GM06990 (cell line): ENCODE data around the gene TMIGD1.

Experiments
- DNase-seq: peaks from one replicate; pipeline ENCODE4 v3.0.0-alpha.2; 2011; ENCODE audit not compliant: insufficient read length; ENCODE audit errors: extremely low read depth
- H3K27me3 ChIP-seq: replicated peaks from 2 replicates; pipeline ENCODE4 v1.6.0; 2011; ENCODE audit warnings: low read length; ENCODE audit not compliant: control insufficient read depth, insufficient read depth
- H3K36me3 ChIP-seq: 2 replicates; pipeline ENCODE4 v1.5.1; 2011; ENCODE audit warnings: low read length; ENCODE audit not compliant: control insufficient read depth, insufficient read depth
- H3K4me3 ChIP-seq: replicated peaks from 2 replicates; pipeline ENCODE4 v1.5.1; 2011; ENCODE audit warnings: low read depth, mild to moderate bottlenecking, control low read depth, low read length
- TF ChIP-seq, protein P1 (sequence below): IDR thresholded peaks from 2 replicates; pipeline ENCODE4 v1.5.1; 2011; ENCODE audit warnings: low read length, control low read depth, mild to moderate bottlenecking, inconsistent platforms; ENCODE audit not compliant: insufficient read depth, poor library complexity, severe bottlenecking

TMIGD1 gene

DNA sequence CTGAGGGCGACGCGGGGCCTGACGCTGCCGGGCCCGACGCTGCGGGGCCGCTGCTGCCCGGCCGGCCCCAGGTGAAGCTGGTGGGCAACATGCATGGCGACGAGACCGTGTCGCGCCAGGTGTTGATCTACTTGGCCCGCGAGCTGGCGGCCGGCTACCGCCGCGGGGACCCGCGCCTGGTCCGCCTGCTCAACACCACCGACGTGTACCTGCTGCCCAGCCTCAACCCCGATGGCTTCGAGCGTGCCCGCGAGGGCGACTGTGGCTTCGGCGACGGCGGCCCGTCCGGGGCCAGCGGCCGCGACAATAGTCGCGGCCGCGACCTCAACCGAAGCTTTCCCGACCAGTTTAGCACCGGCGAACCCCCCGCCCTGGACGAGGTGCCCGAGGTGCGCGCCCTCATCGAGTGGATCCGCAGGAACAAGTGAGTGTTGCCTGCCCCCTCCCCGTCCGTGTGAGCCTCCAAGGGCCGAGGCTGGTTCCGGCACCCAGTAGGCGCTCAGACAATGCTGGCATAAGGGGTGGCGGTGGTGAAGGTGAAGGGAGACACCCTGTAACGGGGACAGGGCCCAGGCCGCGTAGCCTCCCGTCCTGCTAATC is 45.5 kb upstream of the TMIGD1 start:
- TF ChIP-seq, protein P1, sequence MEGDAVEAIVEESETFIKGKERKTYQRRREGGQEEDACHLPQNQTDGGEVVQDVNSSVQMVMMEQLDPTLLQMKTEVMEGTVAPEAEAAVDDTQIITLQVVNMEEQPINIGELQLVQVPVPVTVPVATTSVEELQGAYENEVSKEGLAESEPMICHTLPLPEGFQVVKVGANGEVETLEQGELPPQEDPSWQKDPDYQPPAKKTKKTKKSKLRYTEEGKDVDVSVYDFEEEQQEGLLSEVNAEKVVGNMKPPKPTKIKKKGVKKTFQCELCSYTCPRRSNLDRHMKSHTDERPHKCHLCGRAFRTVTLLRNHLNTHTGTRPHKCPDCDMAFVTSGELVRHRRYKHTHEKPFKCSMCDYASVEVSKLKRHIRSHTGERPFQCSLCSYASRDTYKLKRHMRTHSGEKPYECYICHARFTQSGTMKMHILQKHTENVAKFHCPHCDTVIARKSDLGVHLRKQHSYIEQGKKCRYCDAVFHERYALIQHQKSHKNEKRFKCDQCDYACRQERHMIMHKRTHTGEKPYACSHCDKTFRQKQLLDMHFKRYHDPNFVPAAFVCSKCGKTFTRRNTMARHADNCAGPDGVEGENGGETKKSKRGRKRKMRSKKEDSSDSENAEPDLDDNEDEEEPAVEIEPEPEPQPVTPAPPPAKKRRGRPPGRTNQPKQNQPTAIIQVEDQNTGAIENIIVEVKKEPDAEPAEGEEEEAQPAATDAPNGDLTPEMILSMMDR: no peak
- no peak for DNase-seq
- Histone ChIP-seq H3K27me3 (no peaks in the 10 kb centered on the region), H3K4me3 (peak overlapping the region; percentile 75), H3K36me3 (no peaks in the 10 kb centered on the region)

DNA sequence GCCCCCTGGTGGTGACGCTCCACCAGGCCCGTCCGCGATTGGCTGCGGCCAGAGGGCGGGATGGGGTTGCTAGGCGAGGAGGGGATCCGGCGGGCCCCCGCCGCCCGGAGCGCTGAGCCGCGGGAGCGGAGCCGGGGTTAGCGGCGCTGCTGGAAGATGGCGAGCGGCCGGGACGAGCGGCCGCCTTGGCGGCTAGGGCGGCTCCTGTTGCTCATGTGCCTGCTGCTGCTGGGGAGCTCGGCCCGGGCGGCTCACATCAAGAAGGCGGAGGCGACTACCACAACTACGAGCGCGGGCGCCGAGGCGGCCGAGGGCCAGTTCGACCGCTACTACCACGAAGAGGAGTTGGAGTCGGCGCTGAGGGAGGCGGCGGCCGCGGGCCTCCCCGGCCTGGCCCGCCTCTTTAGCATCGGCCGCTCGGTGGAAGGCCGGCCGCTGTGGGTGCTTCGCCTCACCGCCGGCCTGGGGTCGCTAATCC is 45.0 kb upstream of the TMIGD1 start, which contains the start of gene CPD:
Gene CPD, plus strand, starts transcription at position 103 of the 478 bp plus-strand sequence. Its CDS starts 54 bp downstream, at position 157.
- Histone ChIP-seq H3K27me3 (no peaks in the 10 kb centered on the region), H3K36me3 (no peaks in the 10 kb centered on the region), H3K4me3 (peak within 1 kb of the TSS; percentile 75)
- TF ChIP-seq, protein P1: no peak
- DNase-seq: peak; percentile 96

DNA sequence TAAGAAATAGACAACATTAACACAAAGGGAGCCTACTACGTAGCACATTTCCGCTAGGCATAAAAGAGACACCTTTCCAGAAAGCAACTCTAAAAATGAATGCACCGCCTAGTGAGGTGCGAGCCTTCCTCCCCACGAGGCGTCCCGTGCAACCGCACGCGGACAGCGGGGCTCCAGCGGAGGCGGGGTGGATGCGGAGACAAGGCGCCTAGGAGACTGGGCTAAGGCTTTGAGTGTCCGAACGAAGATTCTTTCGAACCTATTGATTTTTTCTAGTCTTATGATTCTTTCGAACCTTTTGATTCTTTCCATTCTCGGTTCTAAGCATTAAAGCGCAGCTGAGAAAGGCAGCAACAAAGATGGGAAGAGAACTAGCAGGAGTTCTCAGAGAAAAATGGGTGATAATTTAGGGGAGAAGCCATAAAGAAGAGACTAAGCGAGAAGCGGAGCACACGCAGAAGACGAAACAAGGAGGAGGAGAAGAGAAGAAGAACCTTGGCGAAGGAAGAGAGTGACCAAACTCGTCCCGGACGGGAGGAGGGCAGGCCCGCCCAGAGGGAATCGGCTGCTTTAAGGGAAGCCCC is 44.5 kb upstream of the TMIGD1 start:
- no peaks in the 10 kb centered on the region for H3K27me3 ChIP-seq
- H3K36me3 ChIP-seq: no peaks in the 10 kb centered on the region
- DNase-seq: peak; percentile 68
- TF ChIP-seq, protein P1: no peak
- peak overlapping the region; percentile 59 for H3K4me3 ChIP-seq

DNA sequence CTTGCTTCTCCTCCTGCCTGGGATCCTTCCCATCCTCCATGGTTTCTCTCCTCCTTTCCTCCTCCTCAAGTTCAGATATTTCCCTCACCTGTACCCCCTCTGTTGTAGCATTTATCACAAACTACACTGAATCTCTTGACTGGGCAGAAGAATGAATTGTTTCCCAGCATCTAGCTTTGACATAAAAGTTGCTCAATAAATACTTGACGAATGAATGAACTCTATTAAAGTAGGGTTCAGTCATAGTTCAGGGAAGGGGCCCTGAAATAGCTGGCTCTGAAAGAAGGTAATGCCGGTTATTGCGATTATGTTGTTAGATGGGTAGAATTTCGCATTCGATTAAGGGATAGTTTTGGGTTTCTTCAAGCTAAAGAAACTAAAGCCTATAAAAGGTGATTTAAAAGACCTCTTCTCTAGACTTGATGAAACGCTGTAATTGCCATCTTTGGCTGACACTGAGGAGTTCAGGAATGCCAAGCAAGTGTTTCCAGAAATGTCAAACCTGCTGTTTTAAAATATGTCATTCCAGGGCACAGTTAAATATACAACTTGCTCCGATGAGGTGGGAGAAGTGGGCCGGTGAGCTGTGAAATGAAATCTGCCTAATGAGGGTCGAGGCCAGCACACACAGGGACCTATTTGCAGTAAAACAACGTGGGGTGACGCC is 43.9 kb upstream of the TMIGD1 start:
- TF ChIP-seq, protein P1: no peak
- Histone ChIP-seq H3K36me3 (no peaks in the 10 kb centered on the region), H3K4me3 (no peak overlapping the region; the same call in 1 of the 2 replicates), H3K27me3 (no peaks in the 10 kb centered on the region)
- DNase-seq: no peak

DNA sequence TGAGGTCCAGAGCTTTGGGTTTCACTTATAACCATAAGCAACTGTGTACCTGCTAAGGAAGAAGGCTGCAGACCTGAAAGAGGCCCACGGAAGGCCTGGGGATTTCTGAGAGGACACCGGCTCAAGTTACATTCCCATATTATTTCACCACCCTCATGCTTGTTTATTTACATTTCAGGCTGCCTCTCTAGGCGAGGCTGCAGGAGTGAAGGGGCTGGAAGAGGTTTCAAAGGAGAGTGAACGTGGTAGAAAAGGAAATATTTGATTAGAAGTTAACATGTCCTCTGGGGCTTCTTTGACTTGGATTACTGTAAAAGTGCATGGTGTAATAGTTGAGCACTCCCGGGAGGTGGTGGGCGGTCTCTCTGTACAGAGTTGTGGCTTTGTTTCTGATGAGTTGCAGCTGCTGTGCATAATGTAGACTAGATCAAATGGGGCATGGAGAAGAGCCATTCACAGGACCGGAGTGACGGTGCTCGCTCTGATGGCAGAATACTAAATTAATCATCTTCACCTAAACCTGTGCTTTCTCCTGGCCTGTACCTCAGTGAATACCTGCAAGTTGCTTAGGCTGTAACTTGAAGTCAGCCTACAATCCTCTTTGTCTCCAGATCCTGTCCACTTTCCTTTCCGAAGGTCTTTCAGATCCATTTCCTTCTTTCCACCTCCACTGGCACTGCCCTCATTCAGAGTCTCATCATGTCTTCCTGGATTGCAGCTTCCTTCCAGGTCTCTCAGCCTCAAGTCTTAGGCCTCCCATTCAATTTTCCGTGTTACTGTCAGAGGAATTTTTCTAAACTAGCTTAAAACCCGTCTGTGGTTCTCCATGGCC is 43.0 kb upstream of the TMIGD1 start:
- no peaks in the 10 kb centered on the region for H3K36me3 ChIP-seq
- H3K4me3 ChIP-seq: peak overlapping the region; percentile 33
- DNase-seq: peak; percentile 47

More for the DNA sequence above, 43.0 kb upstream of the TMIGD1 start:
- TF ChIP-seq, protein P1: no peak
- no peaks in the 10 kb centered on the region for H3K27me3 ChIP-seq
